ENCODE results near the gene FCRL3.

DNA sequence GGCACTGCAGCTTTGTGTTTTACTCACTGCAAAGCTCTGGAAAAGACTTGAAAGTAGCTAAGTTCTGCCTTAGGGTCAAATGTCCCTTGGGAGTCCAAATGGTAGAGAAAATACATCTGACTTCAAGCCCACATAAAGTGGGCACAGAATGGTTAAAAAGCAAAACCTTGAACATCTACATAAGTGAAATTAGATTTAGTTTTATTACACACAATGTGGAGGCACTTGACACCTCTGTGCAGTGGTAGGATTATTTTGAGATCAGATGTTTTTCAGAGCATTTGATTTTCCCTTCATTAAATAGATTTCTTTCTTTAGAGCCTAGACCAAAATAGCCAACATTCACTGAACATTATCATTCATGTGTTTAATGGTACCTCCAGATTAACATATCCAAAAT lies 11.2 kb upstream of the FCRL3 start:
- TF ChIP-seq POLR2A (IDR thresholded peaks at IDR 0.05): no peak
- TF ChIP-seq, protein P1, sequence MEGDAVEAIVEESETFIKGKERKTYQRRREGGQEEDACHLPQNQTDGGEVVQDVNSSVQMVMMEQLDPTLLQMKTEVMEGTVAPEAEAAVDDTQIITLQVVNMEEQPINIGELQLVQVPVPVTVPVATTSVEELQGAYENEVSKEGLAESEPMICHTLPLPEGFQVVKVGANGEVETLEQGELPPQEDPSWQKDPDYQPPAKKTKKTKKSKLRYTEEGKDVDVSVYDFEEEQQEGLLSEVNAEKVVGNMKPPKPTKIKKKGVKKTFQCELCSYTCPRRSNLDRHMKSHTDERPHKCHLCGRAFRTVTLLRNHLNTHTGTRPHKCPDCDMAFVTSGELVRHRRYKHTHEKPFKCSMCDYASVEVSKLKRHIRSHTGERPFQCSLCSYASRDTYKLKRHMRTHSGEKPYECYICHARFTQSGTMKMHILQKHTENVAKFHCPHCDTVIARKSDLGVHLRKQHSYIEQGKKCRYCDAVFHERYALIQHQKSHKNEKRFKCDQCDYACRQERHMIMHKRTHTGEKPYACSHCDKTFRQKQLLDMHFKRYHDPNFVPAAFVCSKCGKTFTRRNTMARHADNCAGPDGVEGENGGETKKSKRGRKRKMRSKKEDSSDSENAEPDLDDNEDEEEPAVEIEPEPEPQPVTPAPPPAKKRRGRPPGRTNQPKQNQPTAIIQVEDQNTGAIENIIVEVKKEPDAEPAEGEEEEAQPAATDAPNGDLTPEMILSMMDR (IDR thresholded peaks at IDR 0.05): no peak

Data from uterus (tissue), 2 donors.